CD4-positive, alpha-beta memory T cell (primary cell): Measurements from ENCODE around the gene PYGL. TPM values are rescaled to one million over a fixed set of nuclear protein-coding genes. Genes with fewer than 3 reads are reported as not detected.
"Not testable (repeated sequence)": the region's sequence is repeated elsewhere in the genome, so short reads cannot be mapped to it uniquely, and the experiment has no call there.

Source experiments
- CTCF ChIA-PET: fragments of 350-600 bp; sonication (Branson Sonifier 250); formaldehyde crosslinking; loops from one replicate; lab custom pipeline; 2021; ENCODE audit warnings: inconsistent platforms; ENCODE audit not compliant: partially characterized antibody; lab: Charles Lee
- POLR2A ChIA-PET: fragments of 350-600 bp; sonication (Branson Sonifier 250); formaldehyde crosslinking; loops from one replicate; lab custom pipeline; 2021; ENCODE audit not compliant: partially characterized antibody; lab: Charles Lee
- DNase-seq, 5 donors: peaks; one replicate each; pipeline versions ENCODE4 v3.0.0 to v3.0.0-alpha.2; 2020 to 2022; ENCODE audit warnings: mixed read lengths in 1 of 5
- H3K27ac ChIP-seq: one replicate; pipeline ENCODE4 v1.7.0; 2013; ENCODE audit warnings: low read depth, low read length
- H3K27me3 ChIP-seq: 2 replicates; pipeline ENCODE4 v1.7.0; 2013; ENCODE audit warnings: mild to moderate bottlenecking, low read length, moderate library complexity; ENCODE audit not compliant: insufficient read depth
- H3K36me3 ChIP-seq: 2 replicates; pipeline ENCODE4 v1.7.0; 2013; ENCODE audit warnings: mild to moderate bottlenecking, low read length, moderate library complexity; ENCODE audit not compliant: insufficient read depth
- H3K4me1 ChIP-seq: 2 replicates; pipeline ENCODE4 v1.7.0; 2013; ENCODE audit warnings: mild to moderate bottlenecking, low read length, moderate library complexity; ENCODE audit not compliant: insufficient read depth
- H3K4me3 ChIP-seq, 2 donors: one replicate each; pipeline ENCODE4 v1.7.0; 2013; ENCODE audit warnings: low read length in 2 of 2, mild to moderate bottlenecking in 1 of 2
- H3K9me3 ChIP-seq, 2 donors: one replicate each; pipeline ENCODE4 v1.7.0; 2013; ENCODE audit warnings: low read length in 2 of 2, control low read depth in 1 of 2; ENCODE audit not compliant: control insufficient read depth in 1 of 2
- H3K27ac Mint-ChIP-seq, 7 donors: one replicate each; pipeline ENCODE4 v1.8.0; 2020 to 2021; ENCODE audit warnings: mixed read lengths in 7 of 7, mild to moderate bottlenecking in 6 of 7, inconsistent platforms in 3 of 7, moderate library complexity in 3 of 7
- H3K27me3 Mint-ChIP-seq, 2 donors: one replicate each; pipeline ENCODE4 v1.8.0; 2020 to 2021; ENCODE audit warnings: mixed read lengths in 2 of 2
- H3K36me3 Mint-ChIP-seq, 2 donors: one replicate each; pipeline ENCODE4 v1.8.0; 2020 to 2021; ENCODE audit warnings: mixed read lengths in 2 of 2, inconsistent platforms in 1 of 2, mild to moderate bottlenecking in 1 of 2
- H3K4me1 Mint-ChIP-seq, 4 donors: one replicate each; pipeline ENCODE4 v1.8.0; 2020 to 2021; ENCODE audit warnings: mixed read lengths in 4 of 4, mild to moderate bottlenecking in 1 of 4
- H3K4me3 Mint-ChIP-seq, 8 donors: one replicate each; pipeline ENCODE4 v1.8.0; 2020 to 2021; ENCODE audit warnings: mixed read lengths in 8 of 8, mild to moderate bottlenecking in 7 of 8, moderate library complexity in 6 of 8, inconsistent platforms in 3 of 8
- H3K9me3 Mint-ChIP-seq, 8 donors: one replicate each; pipeline ENCODE4 v1.8.0; 2020 to 2021; ENCODE audit warnings: mixed read lengths in 8 of 8, mild to moderate bottlenecking in 5 of 8, inconsistent platforms in 3 of 8, moderate library complexity in 1 of 8
- intact Hi-C: fragments of 100-400 bp; cut with micrococcal nuclease; formaldehyde crosslinking; loops from one replicate; pipeline ENCODE4 v1.15.1; 2023
- polyA plus RNA-seq, 2 donors: library from polyadenylated mRNA; unstranded; fragments of 300-500 nt; fragmentation: Illumina TruSeq; gene quantifications; one replicate each; pipeline ENCODE4 v1.2.3, GENCODE V29; 2021
- total RNA-seq, 2 experiments: library from RNA; stranded (reverse); gene quantifications; one replicate each; pipeline ENCODE4 v1.2.3, GENCODE V29; 2021

Gene PYGL
- total and polyA plus RNA-seq, 4 experiments from 2014 or later, result 0.61 to 0.72 TPM; not detected in 2

GRCh38 chr14:50924236-50924635 lies 20.0 kb downstream of the PYGL start:
- Histone ChIP-seq H3K9me3 (no peaks in the 10 kb centered on the region), H3K27me3 (no peaks in the 10 kb centered on the region), H3K4me3 (no peak overlapping the region), H3K36me3 (no peaks in the 10 kb centered on the region), H3K4me1 (no peaks in the 10 kb centered on the region), H3K27ac (no peak overlapping the region)
- Mint-ChIP-seq H3K36me3 (no peaks in the 10 kb centered on the region), H3K9me3 (no peaks in the 10 kb centered on the region), H3K4me1 (no peaks in the 10 kb centered on the region), H3K4me3 (no peak overlapping the region), H3K27me3 (peaks cover 7 to 9% of the 10 kb centered on the region in 2 donors), H3K27ac (no peak overlapping the region)
- intact Hi-C loops, result no loop called here
- no peak for DNase-seq
- ChIA-PET POLR2A (no interaction called here), CTCF (no interaction called here)

GRCh38 chr14:50922803-50923202 lies 21.5 kb downstream of the PYGL start:
- Histone ChIP-seq H3K27me3 (no peaks in the 10 kb centered on the region), H3K27ac (no peak overlapping the region), H3K4me1 (no peaks in the 10 kb centered on the region), H3K4me3 (no peak overlapping the region), H3K9me3 (no peaks in the 10 kb centered on the region), H3K36me3 (no peaks in the 10 kb centered on the region)
- H3K36me3 Mint-ChIP-seq, result no peaks in the 10 kb centered on the region
- no peak overlapping the region for H3K27ac Mint-ChIP-seq
- H3K4me3 Mint-ChIP-seq, result no peak overlapping the region
- CTCF ChIA-PET, result no interaction called here
- H3K27me3 Mint-ChIP-seq, result peaks cover 7 to 12% of the 10 kb centered on the region in 2 donors
- intact Hi-C loops, result no loop called here
- H3K9me3 Mint-ChIP-seq, result no peaks in the 10 kb centered on the region
- POLR2A ChIA-PET, result no interaction called here
- no peaks in the 10 kb centered on the region for H3K4me1 Mint-ChIP-seq
- DNase-seq, result no peak

DNA sequence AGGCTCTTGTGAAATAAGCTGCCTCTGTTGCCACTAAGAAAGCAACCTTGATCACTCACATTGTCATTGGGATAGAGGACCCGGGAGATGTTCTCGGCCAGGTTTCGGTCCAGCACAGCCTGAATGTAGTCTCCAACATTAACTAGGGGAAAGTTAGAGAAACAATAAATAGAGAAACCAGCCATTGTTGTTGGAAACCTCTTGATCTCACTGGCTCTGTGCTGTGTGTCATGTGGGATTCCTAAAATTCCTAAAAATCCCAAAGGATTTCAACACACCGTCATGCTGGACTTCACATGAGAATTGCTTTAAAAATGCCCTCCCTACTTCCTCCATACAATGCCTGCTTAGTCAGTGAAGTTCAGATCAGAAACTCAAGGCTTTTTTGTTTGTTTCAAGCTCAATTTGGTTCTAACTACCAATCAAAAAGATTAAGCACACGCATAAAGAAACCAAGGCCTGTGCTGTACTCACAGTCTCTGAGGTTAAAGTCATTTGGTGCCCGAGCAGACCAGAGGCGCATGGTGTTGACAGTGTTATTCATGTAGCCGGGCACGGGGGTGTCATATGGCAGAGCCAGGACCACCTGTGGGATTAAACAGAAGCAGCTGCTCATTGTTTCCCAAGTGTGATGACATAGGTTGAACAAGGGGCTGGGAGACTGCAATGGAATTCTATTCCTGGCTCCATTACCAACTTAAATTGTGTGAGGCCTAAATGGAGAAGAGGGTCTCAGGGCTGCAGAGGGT lies 23.6 kb downstream of the PYGL start:
- Histone ChIP-seq H3K36me3 (no peaks in the 10 kb centered on the region), H3K27me3 (no peaks in the 10 kb centered on the region), H3K4me3 (no peak overlapping the region), H3K27ac (no peak overlapping the region), H3K4me1 (no peaks in the 10 kb centered on the region), H3K9me3 (no peaks in the 10 kb centered on the region)
- Mint-ChIP-seq H3K4me1 (no peaks in the 10 kb centered on the region), H3K36me3 (no peaks in the 10 kb centered on the region), H3K27me3 (peaks cover 14 to 19% of the 10 kb centered on the region in 2 donors), H3K9me3 (no peaks in the 10 kb centered on the region), H3K27ac (no peak overlapping the region), H3K4me3 (no peak overlapping the region)
- ChIA-PET CTCF (no interaction called here), POLR2A (no interaction called here)
- intact Hi-C loops, result no loop called here
- DNase-seq, result no peak

GRCh38 chr14:50919524-50919923 lies 24.8 kb downstream of the PYGL start:
- H3K4me1 Mint-ChIP-seq, H3K9me3 Mint-ChIP-seq, H3K9me3 ChIP-seq, CTCF ChIA-PET, H3K36me3 ChIP-seq, H3K27ac Mint-ChIP-seq, H3K4me3 ChIP-seq, POLR2A ChIA-PET, DNase-seq, H3K27me3 ChIP-seq, H3K36me3 Mint-ChIP-seq, H3K4me1 ChIP-seq, H3K27ac ChIP-seq, intact Hi-C loops, H3K4me3 Mint-ChIP-seq: not testable (repeated sequence)
- peaks cover 18 to 24% of the 10 kb centered on the region in 2 donors for H3K27me3 Mint-ChIP-seq

- H3K27ac ChIP-seq, result no peak overlapping the region
- intact Hi-C loops, result no loop called here
- H3K36me3 ChIP-seq, result no peaks in the 10 kb centered on the region
- H3K4me3 ChIP-seq, result no peak overlapping the region
- no peaks in the 10 kb centered on the region for H3K4me1 ChIP-seq
- no peaks in the 10 kb centered on the region for H3K4me1 Mint-ChIP-seq
- ChIA-PET CTCF (no interaction called here), POLR2A (no interaction called here)
- DNase-seq, result no peak
- H3K9me3 ChIP-seq, result no peaks in the 10 kb centered on the region
- H3K4me3 Mint-ChIP-seq, result no peak overlapping the region
- no peaks in the 10 kb centered on the region for H3K9me3 Mint-ChIP-seq
- H3K27me3 Mint-ChIP-seq, result peaks cover 18 to 20% of the 10 kb centered on the region in 2 donors
- no peak overlapping the region for H3K27ac Mint-ChIP-seq
- no peaks in the 10 kb centered on the region for H3K27me3 ChIP-seq
- no peaks in the 10 kb centered on the region for H3K36me3 Mint-ChIP-seq
These were observed 26.8 kb downstream of the PYGL start for GRCh38 chr14:50917449-50917848.

GRCh38 chr14:50910495-50911420 lies 33.5 kb downstream of the PYGL start:
- no peaks in the 10 kb centered on the region for H3K9me3 ChIP-seq
- no peak overlapping the region for H3K27ac ChIP-seq
- Mint-ChIP-seq H3K4me1 (no peaks in the 10 kb centered on the region), H3K27ac (peak overlapping the region in 1 of 7 donors; percentile 34), H3K27me3 (peaks cover 20 to 22% of the 10 kb centered on the region in 2 donors), H3K4me3 (no peak overlapping the region), H3K36me3 (no peaks in the 10 kb centered on the region), H3K9me3 (no peaks in the 10 kb centered on the region)
- no peaks in the 10 kb centered on the region for H3K27me3 ChIP-seq
- no peak for DNase-seq
- H3K36me3 ChIP-seq, result no peaks in the 10 kb centered on the region
- CTCF ChIA-PET, result no interaction called here
- POLR2A ChIA-PET, result no interaction called here
- no peak overlapping the region for H3K4me3 ChIP-seq
- intact Hi-C loops, result no loop called here
- no peaks in the 10 kb centered on the region for H3K4me1 ChIP-seq

DNA sequence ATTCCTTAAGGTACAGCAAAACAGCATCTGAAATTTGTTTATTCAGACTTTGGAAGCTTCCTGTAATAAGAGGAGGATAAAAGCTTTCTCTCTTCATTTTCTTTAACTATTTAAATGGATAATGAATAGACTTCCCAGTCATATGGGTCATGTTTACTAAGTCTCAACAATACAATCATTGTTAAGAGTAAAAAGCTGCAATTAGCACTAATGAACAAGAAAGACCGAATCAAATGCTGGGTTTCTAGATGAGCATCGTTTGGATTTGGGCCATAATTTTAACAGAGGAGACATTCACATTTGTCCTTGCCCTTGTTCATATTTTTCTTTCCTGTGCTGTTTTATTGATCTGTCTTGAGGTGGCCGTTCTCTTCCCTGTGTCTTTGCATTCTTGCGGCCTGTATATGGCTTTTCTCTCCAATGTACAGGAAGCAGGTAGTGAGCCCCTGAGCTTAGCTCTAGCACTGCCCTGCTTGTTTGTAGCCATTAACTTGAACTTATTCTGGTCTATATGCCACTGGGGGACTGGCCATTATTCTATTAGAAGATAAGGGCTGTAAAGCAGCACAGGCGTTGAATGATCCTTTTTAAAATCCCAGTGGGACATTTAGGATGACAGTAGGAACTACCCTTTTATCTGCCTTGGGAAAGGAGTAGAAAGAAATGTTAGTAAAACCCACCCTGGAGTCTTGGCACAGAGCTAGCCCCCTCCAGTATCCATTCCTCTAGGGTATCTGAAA lies 37.8 kb downstream of the PYGL start:
- no peaks in the 10 kb centered on the region for H3K9me3 ChIP-seq
- no peaks in the 10 kb centered on the region for H3K36me3 ChIP-seq
- ChIA-PET CTCF (interaction anchor here (0.6 kb wide), 1 partner anchor 46 kb away, joined by 3 read pairs; no protein-coding TSS in a partner anchor), POLR2A (no interaction called here)
- intact Hi-C loops, result no loop called here
- Mint-ChIP-seq H3K9me3 (peaks cover 0 to 6% (median 3%) of the 10 kb centered on the region in 8 donors), H3K36me3 (no peaks in the 10 kb centered on the region), H3K4me3 (no peak overlapping the region), H3K27ac (no peak overlapping the region), H3K4me1 (no peaks in the 10 kb centered on the region), H3K27me3 (peaks cover 13 to 15% of the 10 kb centered on the region in 2 donors)
- H3K4me1 ChIP-seq, result no peaks in the 10 kb centered on the region
- H3K27me3 ChIP-seq, result no peaks in the 10 kb centered on the region
- no peak overlapping the region for H3K4me3 ChIP-seq
- no peak overlapping the region for H3K27ac ChIP-seq
- no peak for DNase-seq
